22Rv1 (cell line): ENCODE measurements around the gene MALAT1.

ENCODE experiments used
- CTCF ChIP-seq: fragments of 450-650 bp; IDR thresholded peaks from 2 replicates; pipeline ENCODE4 v1.5.1; 2017; ENCODE audit warnings: mild to moderate bottlenecking
- ZFX ChIP-seq: fragments of 450-650 bp; IDR thresholded peaks from 2 replicates; pipeline ENCODE4 v1.6.1; 2017; ENCODE audit warnings: antibody characterized with exemption, borderline replicate concordance

DNA sequence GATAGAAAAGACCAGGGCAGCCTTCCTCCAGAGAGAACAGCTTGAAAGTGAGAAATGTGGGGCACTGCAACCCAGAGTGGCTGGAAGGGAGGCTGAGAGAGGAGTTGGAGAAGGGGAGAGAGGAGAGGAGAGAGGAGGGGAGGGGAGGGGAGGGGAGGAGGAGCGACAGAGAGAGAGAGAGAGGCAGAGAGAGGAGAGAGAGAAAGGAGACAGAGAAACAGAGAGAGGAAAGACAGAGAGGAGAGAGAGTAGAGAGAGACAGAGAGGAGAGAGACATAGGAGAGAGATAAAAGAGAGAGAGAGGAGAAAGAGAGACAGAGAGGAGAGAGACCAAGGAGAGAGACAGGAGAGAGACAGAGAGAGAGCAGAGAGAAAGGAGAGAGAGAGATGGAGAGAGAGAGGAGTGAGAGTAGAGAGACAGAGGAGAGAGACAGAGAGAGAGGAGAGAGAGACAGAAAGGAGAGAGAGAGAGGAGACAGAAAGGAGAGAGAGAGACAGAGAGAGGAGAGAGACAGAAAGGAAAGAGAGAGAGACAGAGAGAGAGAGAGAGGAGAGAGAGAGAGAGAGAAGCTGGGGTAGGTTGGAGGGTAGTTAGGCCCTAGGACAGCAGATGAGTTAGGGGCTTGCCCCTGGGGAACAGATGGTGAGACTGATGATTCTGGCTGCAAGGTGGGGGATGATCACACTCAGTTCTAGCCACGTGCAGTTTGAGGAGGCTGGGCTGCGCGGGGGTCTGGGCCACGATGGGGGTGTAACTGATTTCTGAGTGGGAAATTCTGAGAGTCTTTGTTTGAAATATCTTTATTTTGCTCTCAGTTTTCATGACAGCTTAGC is 17.5 kb downstream of the MALAT1 start:
- no peak for TF ChIP-seq CTCF
- no peak for TF ChIP-seq ZFX
